Activated CD8-positive, alpha-beta T cell treated with anti-CD3 and anti-CD28 coated beads, Interleukin-2, amount 10 ng/mL, durations not matched to agents 7 days and 5 days (primary cell): ENCODE data around the gene SELENOP. TPM values are rescaled to one million over a fixed set of nuclear protein-coding genes. Genes with fewer than 3 reads are reported as not detected.

ENCODE experiments used
- ATAC-seq: fragments of 150-1000 bp; cut with Tn5 transposase; one replicate; pipeline ENCODE4 v1.10.0; 2021; ENCODE audit warnings: moderate library complexity
- CTCF ChIA-PET: fragments of 350-600 bp; sonication (Branson Sonifier 250); formaldehyde crosslinking; loops from one replicate; lab custom pipeline; 2021; ENCODE audit warnings: antibody characterized with exemption; lab: Charles Lee
- POLR2A ChIA-PET: fragments of 350-600 bp; sonication (Branson Sonifier 250); formaldehyde crosslinking; loops from one replicate; lab custom pipeline; 2021; ENCODE audit warnings: antibody characterized with exemption; lab: Charles Lee
- DNase-seq: peaks from one replicate; pipeline ENCODE4 v3.0.0-alpha.2; 2020
- H3K27ac Mint-ChIP-seq: one replicate; pipeline ENCODE4 v1.8.0; 2021; ENCODE audit warnings: mild to moderate bottlenecking, mixed read lengths
- H3K27me3 Mint-ChIP-seq: one replicate; pipeline ENCODE4 v1.8.0; 2021; ENCODE audit warnings: low read depth, mixed read lengths
- H3K36me3 Mint-ChIP-seq: one replicate; pipeline ENCODE4 v1.8.0; 2021; ENCODE audit warnings: low read depth, mixed read lengths
- H3K4me1 Mint-ChIP-seq: one replicate; pipeline ENCODE4 v1.8.0; 2021; ENCODE audit warnings: low read depth, mixed read lengths
- H3K4me3 Mint-ChIP-seq: one replicate; pipeline ENCODE4 v1.8.0; 2021; ENCODE audit warnings: mild to moderate bottlenecking, mixed read lengths
- H3K9me3 Mint-ChIP-seq: one replicate; pipeline ENCODE4 v1.8.0; 2022; ENCODE audit warnings: mixed read lengths; ENCODE audit not compliant: insufficient read depth
- total RNA-seq, 2 experiments: library from RNA; stranded (reverse); gene quantifications; one replicate each; pipeline ENCODE4 v1.2.3, GENCODE V29; 2021

Gene SELENOP
- total RNA-seq, 2 experiments from 2014 or later, result 0.55 TPM; not detected in 1

DNA sequence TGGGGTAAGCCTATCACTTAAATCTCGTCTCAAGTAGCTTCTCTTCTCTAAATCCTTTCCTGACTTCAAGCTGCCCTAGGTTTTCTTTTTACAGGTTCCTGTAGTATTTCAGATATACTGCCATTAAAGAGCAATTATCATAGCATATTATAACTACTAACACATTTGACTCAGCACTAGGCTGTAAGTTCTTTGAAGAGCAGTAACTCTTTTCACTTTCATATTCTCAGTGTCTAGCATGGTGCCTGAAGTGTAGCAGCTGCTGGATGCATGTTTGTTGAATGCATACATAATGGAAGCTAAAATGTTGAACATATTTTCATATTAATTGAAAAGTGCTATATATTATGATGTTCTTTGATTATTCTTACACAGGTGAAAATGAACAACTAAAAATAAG lies 32.6 kb downstream of the SELENOP start:
- CTCF ChIA-PET, result no interaction called here
- no peaks in the 10 kb centered on the region for H3K9me3 Mint-ChIP-seq
- DNase-seq (no peak), ATAC-seq (no peak)
- no peak overlapping the region for H3K27ac Mint-ChIP-seq
- H3K4me1 Mint-ChIP-seq, result no peaks in the 10 kb centered on the region
- H3K36me3 Mint-ChIP-seq, result peaks cover 1% of the 10 kb centered on the region
- POLR2A ChIA-PET, result no interaction called here
- no peak overlapping the region for H3K4me3 Mint-ChIP-seq
- peaks cover 2% of the 10 kb centered on the region for H3K27me3 Mint-ChIP-seq

DNA sequence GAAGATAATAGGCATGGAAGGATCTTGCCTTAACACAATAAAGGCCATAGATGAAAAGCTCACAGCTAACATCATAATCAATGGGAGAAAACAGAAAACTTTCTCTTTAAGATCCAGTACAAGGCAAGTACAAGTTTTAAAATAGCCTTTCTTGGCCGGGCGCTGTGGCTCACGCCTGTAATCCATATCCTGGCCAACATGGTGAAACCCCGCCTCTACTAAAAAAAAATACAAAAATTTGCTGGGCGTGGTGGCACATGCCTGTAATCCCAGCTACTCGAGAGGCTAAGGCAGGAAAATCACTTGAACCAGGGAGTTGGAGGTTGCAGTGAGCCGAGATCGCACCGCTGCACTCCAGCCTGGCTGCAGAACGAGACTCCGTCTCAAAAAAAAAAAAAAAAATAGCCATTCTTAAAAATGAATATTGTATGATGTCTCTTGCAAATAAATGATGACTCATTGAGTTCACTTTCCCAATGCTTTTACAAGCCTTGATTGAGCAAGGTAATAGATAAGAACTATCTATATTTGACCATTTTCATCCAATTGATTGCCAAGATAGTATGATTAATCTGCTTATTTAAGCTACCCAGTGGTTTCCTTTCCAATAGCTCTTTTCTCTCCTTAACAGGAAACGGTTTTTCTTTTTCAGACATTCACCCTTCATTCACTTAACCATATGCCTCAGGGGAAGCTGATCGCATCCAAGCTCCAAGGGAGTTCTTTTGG lies 39.3 kb downstream of the SELENOP start:
- peaks cover 2% of the 10 kb centered on the region for H3K27me3 Mint-ChIP-seq
- ATAC-seq, result no peak
- H3K36me3 Mint-ChIP-seq, result peaks cover 2% of the 10 kb centered on the region
- H3K27ac Mint-ChIP-seq, result no peak overlapping the region
- POLR2A ChIA-PET, result no interaction called here
- no peak overlapping the region for H3K4me3 Mint-ChIP-seq
- no peak for DNase-seq
- CTCF ChIA-PET, result interaction anchor here (1.1 kb wide), 1 partner anchor 117 kb away, joined by 3 read pairs; no protein-coding TSS in a partner anchor
- H3K9me3 Mint-ChIP-seq, result no peaks in the 10 kb centered on the region
- H3K4me1 Mint-ChIP-seq, result no peaks in the 10 kb centered on the region

DNA sequence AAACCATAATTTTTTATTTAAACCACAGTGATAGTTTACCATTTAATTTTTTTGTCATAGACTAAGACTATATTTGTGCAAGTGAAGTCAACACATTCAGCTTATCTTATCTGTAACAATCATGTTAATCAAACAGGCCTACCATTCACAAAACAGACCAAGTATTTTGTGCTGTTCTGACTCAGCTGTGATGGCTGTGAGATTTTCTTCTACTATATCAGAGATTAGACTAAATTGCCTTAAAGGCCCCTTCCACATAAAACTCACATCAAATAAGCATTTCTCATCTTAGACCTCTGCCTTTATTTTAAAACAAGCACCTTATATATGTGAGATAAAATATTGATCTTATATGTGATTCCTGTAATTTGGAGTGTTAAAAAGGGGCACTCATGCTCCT lies 41.7 kb downstream of the SELENOP start:
- DNase-seq (no peak), ATAC-seq (no peak)
- CTCF ChIA-PET, result interaction anchor here (1.0 kb wide), 1 partner anchor 120 kb away, joined by 3 read pairs; no protein-coding TSS in a partner anchor
- Mint-ChIP-seq H3K4me1 (no peaks in the 10 kb centered on the region), H3K36me3 (peaks cover 2% of the 10 kb centered on the region), H3K27ac (no peak overlapping the region), H3K27me3 (peaks cover 6% of the 10 kb centered on the region), H3K4me3 (no peak overlapping the region), H3K9me3 (no peaks in the 10 kb centered on the region)
- POLR2A ChIA-PET, result no interaction called here

DNA sequence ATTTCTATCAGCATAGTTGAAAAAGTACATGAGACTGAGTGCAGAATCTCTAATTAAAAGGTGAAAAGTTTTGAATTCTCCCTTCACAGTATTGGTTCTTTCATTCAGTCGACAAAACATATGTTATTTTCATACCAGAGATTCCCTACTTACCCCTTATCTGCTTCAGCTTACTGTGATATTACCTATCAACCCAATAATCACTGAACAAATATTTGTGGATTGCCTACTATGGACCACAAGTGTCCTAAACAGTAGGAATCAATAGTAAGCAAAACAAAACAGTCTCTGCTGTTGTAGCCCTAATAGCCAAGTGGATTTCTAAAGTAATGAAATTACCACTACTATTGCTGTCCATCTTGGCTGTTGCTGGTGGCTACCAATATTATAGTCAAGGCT lies 43.6 kb downstream of the SELENOP start:
- Mint-ChIP-seq H3K27me3 (peaks cover 6% of the 10 kb centered on the region), H3K27ac (no peak overlapping the region), H3K36me3 (peaks cover 2% of the 10 kb centered on the region), H3K4me1 (no peaks in the 10 kb centered on the region), H3K9me3 (no peaks in the 10 kb centered on the region), H3K4me3 (no peak overlapping the region)
- DNase-seq (no peak), ATAC-seq (no peak)
- ChIA-PET POLR2A (no interaction called here), CTCF (interaction anchor here (0.9 to 1.8 kb wide), 12 partner anchors 9 to 345 kb away, joined by 3 to 14 read pairs (median 4); partner anchors contain the start of genes CCDC152 and GHR)

DNA sequence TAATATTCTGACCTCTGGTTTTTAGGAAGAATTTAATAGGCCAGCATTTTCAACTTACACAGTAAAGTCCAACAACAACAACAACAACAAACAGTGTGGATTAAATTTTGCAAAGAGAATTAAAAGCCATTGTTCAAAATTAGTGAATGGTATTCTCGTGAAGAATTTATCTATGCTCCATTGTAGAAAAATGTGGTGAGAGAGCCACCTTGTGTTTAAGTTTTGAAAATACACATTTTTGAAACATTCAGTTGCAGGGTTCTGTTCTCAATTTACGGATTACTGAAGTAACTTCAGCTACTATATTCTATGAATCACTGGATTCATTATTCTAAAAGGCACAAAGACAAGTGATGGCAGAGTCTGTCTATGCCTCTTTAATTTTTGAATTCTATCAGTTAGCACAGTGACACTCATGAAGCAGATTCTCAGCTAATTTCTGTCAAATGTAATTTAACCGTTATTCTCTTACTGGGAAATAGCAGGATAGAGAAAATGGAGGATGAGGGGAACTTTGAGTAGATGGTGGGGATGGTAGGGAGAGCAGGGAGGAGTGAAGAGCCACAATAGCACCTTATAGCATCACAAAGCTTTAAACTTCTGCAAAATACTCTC lies 44.1 kb downstream of the SELENOP start:
- Mint-ChIP-seq H3K9me3 (no peaks in the 10 kb centered on the region), H3K27ac (no peak overlapping the region), H3K36me3 (peaks cover 2% of the 10 kb centered on the region), H3K27me3 (peaks cover 6% of the 10 kb centered on the region), H3K4me1 (no peaks in the 10 kb centered on the region), H3K4me3 (no peak overlapping the region)
- ATAC-seq, result no peak
- CTCF ChIA-PET, result interaction anchor here (0.7 to 1.8 kb wide), 18 partner anchors 10 to 901 kb away, joined by 3 to 14 read pairs (median 4); partner anchors contain the start of genes CCDC152 and GHR
- POLR2A ChIA-PET, result no interaction called here
- DNase-seq, result no peak

DNA sequence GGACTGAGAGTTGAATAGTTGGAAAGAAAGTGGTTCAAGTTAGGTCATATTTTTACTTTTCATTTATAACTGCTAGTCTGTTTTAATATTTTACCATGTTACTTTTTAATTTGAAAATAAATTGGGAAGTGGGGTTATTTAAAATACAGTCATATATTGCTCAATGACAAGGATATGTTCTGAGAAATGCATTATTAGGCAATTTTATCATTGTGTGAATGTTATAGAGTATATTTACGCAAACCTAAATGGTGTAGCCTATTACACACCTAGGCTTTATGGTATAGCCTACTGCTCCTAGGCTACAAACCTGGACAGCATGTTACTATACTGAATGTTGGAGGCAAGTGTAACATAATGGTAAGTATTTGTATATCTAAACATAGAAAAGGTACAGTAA lies 49.9 kb downstream of the SELENOP start:
- no peak overlapping the region for H3K27ac Mint-ChIP-seq
- H3K9me3 Mint-ChIP-seq, result no peaks in the 10 kb centered on the region
- no peak overlapping the region for H3K4me3 Mint-ChIP-seq
- ATAC-seq (no peak), DNase-seq (no peak)
- H3K36me3 Mint-ChIP-seq, result peaks cover 1% of the 10 kb centered on the region
- POLR2A ChIA-PET, result no interaction called here
- H3K4me1 Mint-ChIP-seq, result peaks cover 3% of the 10 kb centered on the region
- CTCF ChIA-PET, result interaction anchor here (1.6 kb wide), 1 partner anchor 43 kb away, joined by 4 read pairs; no protein-coding TSS in a partner anchor
- H3K27me3 Mint-ChIP-seq, result peaks cover 6% of the 10 kb centered on the region

DNA sequence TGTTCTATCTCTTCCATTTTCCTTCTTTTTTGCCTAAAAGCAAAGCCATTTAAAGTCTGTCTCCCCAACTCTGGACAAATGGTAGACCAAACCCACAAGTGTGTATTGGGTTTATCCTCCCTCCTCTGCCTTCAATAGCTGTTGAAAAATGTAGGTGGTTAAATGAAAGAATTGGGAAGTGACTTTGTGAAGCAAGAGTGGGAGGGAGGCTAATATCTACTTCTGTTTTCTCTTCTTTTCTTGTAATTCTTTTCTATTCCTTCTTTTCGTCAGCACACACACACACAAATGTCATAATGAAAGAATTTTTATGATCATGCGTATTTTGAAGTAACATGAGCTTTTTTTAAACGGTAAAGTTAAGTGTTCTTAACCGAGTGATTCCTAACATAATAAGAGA lies 51.3 kb downstream of the SELENOP start:
- DNase-seq, result no peak
- POLR2A ChIA-PET, result interaction anchor here (0.5 kb wide), 1 partner anchor 84 kb away, joined by 4 read pairs; no protein-coding TSS in a partner anchor
- Mint-ChIP-seq H3K36me3 (peaks cover 1% of the 10 kb centered on the region), H3K4me1 (peaks cover 3% of the 10 kb centered on the region), H3K27me3 (no peaks in the 10 kb centered on the region), H3K4me3 (no peak overlapping the region), H3K9me3 (no peaks in the 10 kb centered on the region), H3K27ac (no peak overlapping the region)
- ATAC-seq, result no peak
- CTCF ChIA-PET, result interaction anchor here (1.6 kb wide), 1 partner anchor 42 kb away, joined by 4 read pairs; no protein-coding TSS in a partner anchor

DNA sequence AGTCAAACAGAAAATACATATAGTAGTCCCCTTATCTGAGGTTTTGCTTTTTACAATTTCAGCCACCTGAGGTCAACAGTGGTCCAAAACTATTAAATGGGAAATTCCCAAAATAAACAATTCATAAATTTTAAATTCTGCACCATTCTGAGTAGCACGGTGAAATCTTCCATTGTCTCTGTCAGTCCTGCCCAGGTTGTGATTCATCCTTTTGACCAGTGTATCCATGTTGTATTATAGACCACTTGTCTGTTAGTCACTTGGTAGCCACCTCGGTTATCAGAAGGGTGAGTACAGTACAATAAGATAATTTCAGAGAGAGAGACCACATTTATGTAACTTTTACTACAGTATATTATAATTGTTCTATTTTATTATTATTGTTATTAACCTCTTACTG lies 52.2 kb downstream of the SELENOP start:
- Mint-ChIP-seq H3K36me3 (peaks cover 1% of the 10 kb centered on the region), H3K4me1 (peaks cover 3% of the 10 kb centered on the region), H3K9me3 (no peaks in the 10 kb centered on the region), H3K4me3 (no peak overlapping the region), H3K27me3 (no peaks in the 10 kb centered on the region), H3K27ac (no peak overlapping the region)
- ATAC-seq (no peak), DNase-seq (no peak)
- POLR2A ChIA-PET, result no interaction called here
- CTCF ChIA-PET, result no interaction called here

DNA sequence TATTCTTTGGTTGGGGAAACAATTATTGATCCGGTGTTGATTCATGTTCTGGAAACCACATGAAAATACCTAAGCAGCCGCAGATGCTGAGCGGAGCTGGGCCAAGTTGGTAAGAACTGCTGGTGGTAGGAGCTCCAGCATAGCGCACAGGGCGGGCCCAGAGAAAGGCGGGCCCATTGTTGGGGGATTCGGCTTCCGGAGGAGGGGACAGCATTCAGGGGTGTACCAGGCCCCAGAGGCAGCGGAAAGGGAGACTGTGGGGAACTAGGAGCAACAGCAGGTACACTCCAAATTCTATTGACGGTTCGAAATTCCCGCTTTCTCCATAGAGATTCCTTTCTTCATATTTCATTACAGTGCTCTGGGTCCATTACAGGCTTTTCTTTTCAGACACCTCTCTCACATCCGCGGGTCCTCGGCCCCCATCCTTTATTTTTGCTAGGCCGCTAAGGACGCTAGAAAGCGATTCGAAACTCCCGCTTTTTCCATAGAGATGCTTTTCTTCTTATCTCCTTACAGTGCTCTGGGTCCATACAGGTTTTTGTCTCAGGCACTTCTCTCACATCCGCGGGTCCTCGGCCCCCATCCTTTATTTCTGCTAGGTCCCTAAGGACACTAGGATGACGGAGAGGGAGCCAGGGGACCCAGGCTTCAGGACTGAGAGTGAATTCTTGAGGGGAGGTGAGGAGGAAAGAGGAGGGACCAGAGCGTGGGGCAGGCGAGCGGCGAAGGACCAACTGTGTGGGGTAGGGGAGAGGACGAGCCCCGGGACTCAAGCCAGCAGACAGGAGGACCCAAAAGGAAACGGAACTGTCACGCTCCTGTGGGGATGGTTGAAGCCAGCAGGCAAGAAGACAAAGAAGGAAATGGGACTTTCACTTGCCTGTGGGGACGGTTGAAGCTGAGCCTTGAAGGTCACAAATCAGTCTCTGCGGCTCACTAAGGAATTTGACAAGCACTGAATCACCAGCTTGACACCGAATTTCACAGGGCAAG lies 54.8 kb downstream of the SELENOP start, which contains the start of gene CCDC152:
Gene CCDC152 (plus strand): TSS at position 213 of the 996 bp plus-strand sequence. CDS start 2,304 bp downstream, outside the sequence.
- Mint-ChIP-seq H3K27ac (peak within 1 kb of the TSS; percentile 77), H3K4me1 (peaks cover 3% of the 10 kb centered on the region), H3K36me3 (peaks cover 1% of the 10 kb centered on the region), H3K9me3 (no peaks in the 10 kb centered on the region), H3K27me3 (no peaks in the 10 kb centered on the region), H3K4me3 (peak within 1 kb of the TSS; percentile 83)
- peak; percentile 99 for ATAC-seq
- CTCF ChIA-PET, result interaction anchor here (1.3 kb wide), 1 partner anchor 11 kb away, joined by 3 read pairs; no protein-coding TSS in a partner anchor
- POLR2A ChIA-PET, result no interaction called here
- DNase-seq, result peak; percentile 71

DNA sequence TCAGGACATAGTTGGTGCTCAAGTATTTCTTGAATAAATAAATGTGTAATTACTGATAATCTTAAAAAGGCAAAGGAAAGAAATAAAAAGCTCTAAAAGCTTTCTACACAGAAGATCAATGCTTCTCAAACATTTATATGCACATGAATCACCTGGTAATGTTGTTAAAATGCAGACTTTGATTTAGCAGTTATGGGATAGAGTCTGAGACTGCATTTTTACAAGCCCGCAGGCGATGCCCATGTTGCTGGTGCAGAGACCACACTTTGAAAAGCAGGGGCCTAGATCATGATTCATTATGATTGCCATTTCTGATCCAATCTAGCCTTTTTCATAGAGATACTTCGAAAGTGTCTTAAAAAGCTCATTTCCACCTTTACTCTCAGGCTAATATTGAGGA lies 58.6 kb downstream of the SELENOP start:
- H3K36me3 Mint-ChIP-seq, result no peaks in the 10 kb centered on the region
- H3K4me1 Mint-ChIP-seq, result peaks cover 11% of the 10 kb centered on the region
- ChIA-PET POLR2A (no interaction called here), CTCF (interaction anchor here (0.9 to 1.4 kb wide), 2 partner anchors 14 to 28 kb away, joined by 3 read pairs; no protein-coding TSS in a partner anchor)
- no peak for DNase-seq
- H3K4me3 Mint-ChIP-seq, result no peak overlapping the region
- no peak for ATAC-seq
- no peak overlapping the region for H3K27ac Mint-ChIP-seq
- H3K27me3 Mint-ChIP-seq, result no peaks in the 10 kb centered on the region
- H3K9me3 Mint-ChIP-seq, result no peaks in the 10 kb centered on the region

DNA sequence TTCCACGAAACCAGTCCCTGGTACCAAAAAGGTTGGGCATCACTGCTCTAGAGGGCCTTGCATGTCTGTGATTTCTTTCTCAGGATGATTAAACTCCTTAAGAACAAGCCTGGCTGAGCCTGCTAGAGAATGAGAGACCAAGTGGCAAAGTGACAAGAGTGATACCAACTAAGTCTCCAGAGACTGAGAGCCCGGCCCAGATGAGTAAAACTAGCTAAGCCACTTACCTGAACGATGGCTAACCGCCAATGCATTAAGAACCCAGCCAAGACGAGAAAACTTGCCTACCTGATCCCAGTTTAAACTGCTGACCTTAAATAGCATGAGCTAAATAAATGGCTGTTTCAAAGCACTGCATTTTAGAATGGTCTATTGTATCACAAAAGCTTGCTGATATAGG lies 60.6 kb downstream of the SELENOP start:
- Mint-ChIP-seq H3K4me3 (no peak overlapping the region), H3K4me1 (peaks cover 10% of the 10 kb centered on the region), H3K9me3 (no peaks in the 10 kb centered on the region), H3K36me3 (no peaks in the 10 kb centered on the region), H3K27me3 (no peaks in the 10 kb centered on the region), H3K27ac (no peak overlapping the region)
- POLR2A ChIA-PET, result no interaction called here
- CTCF ChIA-PET, result interaction anchor here (1.0 to 1.9 kb wide), 2 partner anchors 16 to 138 kb away, joined by 3 to 4 read pairs; no protein-coding TSS in a partner anchor
- ATAC-seq, result no peak
- no peak for DNase-seq
